Erythroblast (primary cell): ENCODE results near the gene EVPLL.

Experiments used
- GATA1 ChIP-seq: IDR thresholded peaks from 2 replicates; pipeline ENCODE4 v1.6.1; 2011; ENCODE audit warnings: low read depth, mild to moderate bottlenecking, control low read depth, low read length, moderate library complexity
- POLR2A ChIP-seq: IDR thresholded peaks from 2 replicates; pipeline ENCODE4 v1.6.1; 2011; ENCODE audit warnings: mild to moderate bottlenecking, low read length

GRCh38 chr17:18374216-18374615, 3.4 kb upstream of the EVPLL start:
- TF ChIP-seq POLR2A (no peak), GATA1 (no peak)
